Left cardiac atrium (tissue), 4 donors: ENCODE measurements around the gene ZNF737. TPM values are rescaled to one million over a fixed set of nuclear protein-coding genes. Genes with fewer than 3 reads are reported as not detected.
"Not testable (repeated sequence)": the region's sequence is repeated elsewhere in the genome, so short reads cannot be mapped to it uniquely, and the experiment has no call there.

Experiments
- ATAC-seq, 2 donors: fragments of 200-7000 bp; cut with Tn5 transposase; one replicate each; pipeline ENCODE4 v1.9.1; 2020; ENCODE audit warnings: mild to moderate bottlenecking in 2 of 2, moderate library complexity in 2 of 2
- DNase-seq: peaks from one replicate; pipeline ENCODE4 v3.0.0-alpha.2; 2020
- intact Hi-C, 2 donors: fragments of 100-400 bp; cut with DNase I; formaldehyde crosslinking; loops; one replicate each; pipeline versions ENCODE4 v1.14.1 to v1.15.1; 2022 to 2023
- long read RNA-seq: library from polyadenylated mRNA; unstranded; transcript quantifications from one replicate; pipeline ENCODE4 v2.0.0, GENCODE V29; 2021
- total RNA-seq, 2 donors: library from RNA; stranded (reverse); fragmentation: NEBNext Ultra II Directional; extraction: Animal tissue kit (Norgen Biotek cat#: 25700); gene quantifications; one replicate each; pipeline ENCODE4 v1.2.1, GENCODE V29; 2021
- donor health status: DM: no; HTN: yes; CAD: no.
- donor health status: DM: no; HTN: yes; CAD: no; lungs with severe emphysema.
- donor health status: DM: yes; HTN: yes; CAD: no.
- donor health status: Dilated cardiomyopathy.

Gene ZNF737
- 1 to 10 TPM; 4.5 to 5.3 TPM for total RNA-seq
- long read RNA-seq, result 0 reads

DNA sequence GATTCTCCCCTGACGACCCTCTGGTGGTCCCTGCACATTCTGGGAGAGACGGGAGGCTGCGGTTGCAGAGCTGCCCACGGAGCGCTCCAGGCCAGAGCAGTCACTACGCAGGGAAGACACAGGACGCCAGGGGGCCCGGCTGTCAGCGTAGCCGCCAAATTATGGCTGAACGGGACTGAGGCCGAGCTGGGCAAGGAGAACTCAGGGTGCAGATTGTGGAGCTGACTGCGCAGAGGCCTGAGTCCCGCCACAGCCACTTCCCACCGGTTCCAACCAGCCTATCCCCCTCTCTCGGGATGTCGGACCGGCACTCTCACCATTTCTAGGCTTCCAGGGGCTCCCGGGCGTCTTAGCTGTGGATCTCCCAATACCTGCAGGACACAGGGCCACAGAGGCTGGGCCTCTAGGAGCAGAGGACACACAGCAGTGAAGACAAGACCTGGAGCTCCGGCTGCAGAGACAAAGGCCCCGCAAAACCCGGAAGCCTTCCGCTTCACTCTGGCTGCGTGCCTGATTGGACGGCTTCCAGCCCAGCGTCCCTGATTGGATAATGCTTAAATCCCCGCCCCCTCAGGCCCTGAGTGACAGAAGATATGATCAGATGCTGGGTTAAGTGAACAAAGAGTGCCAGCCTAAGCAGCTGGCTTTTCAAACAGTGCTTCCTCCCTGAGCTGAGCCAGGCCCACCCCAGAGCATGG is at the start of gene ZNF737:
TSS of gene ZNF737 (minus strand) at position 461 of the 698 bp plus-strand sequence. CDS start at position 320, 141 bp downstream.
- ATAC-seq (peak; percentile 97 to 99), DNase-seq (peak; percentile 98)
- intact Hi-C loops, result loop anchor here in 1 of 2 donors (10.0 kb wide), 1 partner anchor 829 kb away; the partner anchor contains the start of gene ZNF493

DNA sequence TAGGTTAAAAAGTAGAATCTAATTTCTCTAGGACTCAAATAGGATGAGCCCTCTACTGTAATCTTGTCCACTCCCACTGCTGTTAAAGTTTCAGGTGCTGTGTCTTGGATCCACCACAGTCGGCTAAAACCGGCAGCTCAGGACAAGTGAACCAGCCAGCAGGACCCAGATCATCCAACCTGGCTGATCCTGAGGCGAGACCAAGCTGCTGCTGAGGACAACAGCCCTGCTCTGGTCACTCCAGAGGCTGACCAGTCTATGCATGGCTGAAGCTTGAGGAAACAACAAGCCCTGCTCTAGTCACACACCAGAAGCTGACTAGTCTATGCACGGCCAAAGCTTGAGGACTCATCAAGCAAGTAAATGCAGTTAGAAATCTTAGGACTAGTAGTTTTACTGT is 49.4 kb upstream of the ZNF737 start:
- DNase-seq, ATAC-seq, intact Hi-C loops: not testable (repeated sequence)

DNA sequence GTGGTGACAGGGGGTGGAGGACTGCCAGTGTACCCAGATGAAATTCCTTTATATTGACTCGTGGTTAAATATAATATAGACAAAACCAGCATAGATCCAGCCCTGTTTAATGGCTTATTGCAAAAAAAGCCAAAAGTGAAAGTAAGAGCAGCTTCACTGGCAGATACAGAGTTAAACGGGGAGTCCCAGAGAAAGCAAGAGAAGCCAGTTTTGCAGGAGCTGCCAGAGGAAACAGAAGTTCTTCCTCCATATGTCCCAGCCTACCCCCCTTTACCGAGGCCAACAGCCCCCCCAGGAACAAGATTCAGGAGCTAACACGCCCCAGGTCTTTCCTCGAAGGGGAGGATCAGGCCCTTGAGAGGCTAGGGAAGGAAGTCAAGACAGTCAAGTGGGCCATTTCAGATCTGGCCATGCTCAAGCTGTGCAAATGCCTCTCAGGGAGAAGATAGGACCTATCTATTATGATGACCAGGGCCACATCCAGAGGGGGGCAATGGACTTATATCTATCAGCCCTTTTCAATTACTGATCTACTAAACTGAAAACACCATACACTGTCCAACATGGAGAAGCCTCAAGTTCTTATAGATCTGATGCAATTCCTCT is 47.2 kb upstream of the ZNF737 start:
- intact Hi-C loops, result no loop called here
- ATAC-seq (no peak), DNase-seq (no peak)

DNA sequence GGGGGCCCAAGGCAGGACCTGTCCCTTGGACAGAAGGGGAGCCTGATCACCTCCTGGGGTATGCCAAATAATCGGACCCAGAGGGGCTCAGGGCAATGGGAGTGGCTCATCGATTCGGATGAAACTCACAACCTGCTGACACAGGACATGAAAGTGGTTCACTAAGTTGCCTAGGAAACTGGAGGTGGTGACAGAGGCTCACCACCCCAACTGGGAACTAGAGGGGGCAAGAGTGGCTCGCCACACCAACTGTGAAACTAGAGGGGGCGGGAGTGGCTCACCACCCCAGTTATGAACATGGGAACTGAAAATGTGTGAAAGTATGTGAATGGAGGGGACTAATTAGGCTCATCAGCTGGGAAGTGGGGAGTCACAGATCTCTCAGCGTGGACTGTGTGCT is 46.3 kb upstream of the ZNF737 start:
- DNase-seq, result no peak
- intact Hi-C loops, result no loop called here
- no peak for ATAC-seq

DNA sequence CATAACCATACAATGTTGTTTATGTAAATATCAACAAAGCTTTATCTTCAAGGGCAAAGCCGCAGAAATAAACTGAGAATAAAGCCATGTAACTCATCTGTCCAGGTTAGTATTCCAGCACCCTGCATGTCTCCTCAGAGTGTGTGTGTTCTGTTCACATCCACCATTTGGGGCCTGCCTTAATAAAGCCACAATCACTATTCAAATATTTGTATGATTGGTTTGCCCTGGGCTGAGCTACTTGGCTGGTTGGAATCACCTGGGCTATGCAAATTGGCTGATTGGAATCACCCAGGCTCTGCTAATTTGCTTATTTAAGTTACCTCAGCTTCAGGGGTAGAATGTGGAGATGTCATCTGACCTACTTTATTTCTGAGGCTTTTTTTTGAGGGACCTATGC is 42.4 kb upstream of the ZNF737 start:
- DNase-seq (no peak), ATAC-seq (no peak)
- intact Hi-C loops, result no loop called here

DNA sequence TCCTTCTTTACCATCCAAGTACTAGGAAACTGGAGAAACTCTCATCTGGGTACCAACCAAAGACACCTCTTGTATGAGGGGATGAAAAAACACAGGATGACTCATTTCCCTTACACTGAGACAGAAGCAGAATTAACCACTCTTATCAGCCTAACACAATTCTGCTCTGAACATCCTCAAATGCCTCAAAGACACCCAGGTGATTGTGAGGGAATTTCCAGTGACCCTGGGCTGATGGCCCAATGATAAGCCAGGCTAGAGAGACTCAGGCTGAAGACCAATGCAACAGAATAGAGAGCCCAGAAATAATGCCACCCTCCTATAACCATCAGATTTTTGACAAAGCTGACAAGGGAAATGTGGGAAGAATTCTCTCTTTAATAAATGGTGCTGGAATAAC is 7.0 kb downstream of the ZNF737 start:
- no peak for ATAC-seq
- DNase-seq, result no peak
- intact Hi-C loops, result no loop called here

DNA sequence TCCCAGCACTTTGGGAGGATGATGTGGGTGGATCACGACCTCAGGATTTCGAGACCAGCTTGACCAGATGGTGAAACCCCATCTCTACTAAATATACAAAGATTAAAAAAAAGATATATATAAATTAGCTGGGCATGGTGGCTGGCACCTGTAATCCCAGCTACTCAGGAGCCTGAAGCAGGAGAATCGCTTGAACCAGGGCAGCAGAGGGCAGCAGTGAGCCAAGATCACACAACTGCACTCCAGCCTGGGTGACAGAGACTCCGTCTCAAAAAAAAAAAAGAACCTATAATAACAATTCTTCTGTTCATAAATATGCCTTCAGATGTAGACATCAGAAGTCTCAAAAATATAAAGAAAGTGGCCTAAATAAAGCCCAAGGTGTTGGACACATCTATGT is 7.6 kb downstream of the ZNF737 start:
- peak; percentile 34 for DNase-seq
- intact Hi-C loops, result no loop called here
- no peak for ATAC-seq

DNA sequence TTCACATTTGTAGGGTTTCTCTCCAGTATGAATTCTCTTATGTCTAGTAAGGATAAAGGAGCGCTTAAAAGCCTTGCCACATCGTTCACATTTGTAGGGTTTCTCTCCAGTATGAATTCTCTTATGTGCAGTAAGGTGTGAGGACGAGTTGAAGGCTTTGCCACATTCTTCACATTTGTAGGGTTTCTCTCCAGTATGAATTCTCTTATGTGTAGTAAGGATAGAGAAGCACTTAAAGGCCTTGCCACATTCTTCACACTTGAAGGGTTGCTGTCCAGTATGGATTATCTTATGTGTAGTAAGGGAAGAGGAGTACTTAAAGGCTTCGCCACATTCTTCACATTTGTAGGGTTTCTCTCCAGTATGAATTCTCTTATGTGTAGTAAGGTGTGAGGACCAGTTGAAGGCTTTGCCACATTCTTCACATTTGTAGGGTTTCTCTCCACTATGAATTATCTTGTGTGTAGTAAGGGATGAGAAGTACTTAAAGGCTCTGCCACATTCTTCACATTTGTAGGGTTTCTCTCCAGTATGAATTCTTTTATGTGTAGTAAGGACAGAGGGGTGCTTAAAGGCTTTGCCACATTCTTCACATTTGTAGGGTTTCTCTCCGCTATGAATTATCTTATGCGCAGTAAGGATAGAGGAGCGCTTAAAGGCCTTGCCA is 20.8 kb downstream of the ZNF737 start:
- DNase-seq, ATAC-seq, intact Hi-C loops: not testable (repeated sequence)

DNA sequence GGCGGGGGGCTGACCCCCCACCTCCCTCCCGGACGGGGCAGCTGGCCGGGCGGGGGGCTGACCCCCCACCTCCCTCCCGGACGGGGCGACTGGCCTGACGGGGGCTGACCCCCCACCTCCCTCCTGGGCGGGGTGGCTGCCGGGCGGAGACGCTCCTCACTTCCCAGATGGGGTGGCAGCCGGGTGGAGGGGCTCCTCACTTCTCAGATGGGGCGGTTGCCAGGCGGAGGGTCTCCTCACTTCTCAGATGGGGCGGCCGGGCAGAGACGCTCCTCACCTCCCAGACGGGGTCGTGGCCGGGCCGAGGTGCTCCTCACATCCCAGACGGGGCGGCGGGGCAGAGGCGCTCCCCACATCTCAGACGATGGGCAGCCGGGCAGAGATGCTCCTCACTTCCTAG is 35.3 kb downstream of the ZNF737 start:
- DNase-seq, ATAC-seq, intact Hi-C loops: not testable (repeated sequence)

DNA sequence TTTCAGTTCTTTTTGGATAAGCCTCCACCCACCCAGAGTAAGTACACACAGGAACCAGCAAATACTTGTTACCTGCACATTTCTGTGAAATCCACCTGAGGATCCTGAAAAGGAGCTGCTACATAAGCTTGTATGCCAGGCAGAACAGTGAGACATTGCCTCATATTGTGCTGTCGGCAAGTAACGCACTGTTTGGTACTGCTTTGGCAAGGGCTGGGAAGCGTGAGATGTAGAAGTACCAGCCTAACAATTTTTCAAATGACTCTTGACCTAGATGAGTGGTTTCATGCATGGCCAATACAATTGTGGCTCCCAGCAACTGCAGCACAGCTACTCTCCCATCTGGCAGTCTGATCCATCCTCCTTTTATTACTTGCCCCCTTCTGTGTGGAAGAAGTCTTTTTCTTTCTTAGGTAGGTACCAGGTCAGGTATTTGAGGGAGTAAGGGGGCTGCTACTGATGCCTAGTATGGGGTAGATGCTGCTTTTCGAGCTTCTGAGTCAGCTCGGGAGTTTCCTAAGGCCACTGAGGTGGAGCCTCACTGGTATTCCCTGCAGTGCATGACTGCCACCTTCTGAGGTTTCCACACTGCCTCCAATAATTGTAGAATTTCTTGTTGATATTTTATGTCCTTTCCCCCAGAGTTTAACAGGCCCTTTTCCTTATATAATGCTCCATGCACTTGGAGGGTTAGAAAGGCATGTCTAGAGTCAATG is 52.2 kb downstream of the ZNF737 start:
- ATAC-seq, result no peak
- DNase-seq, result no peak
- intact Hi-C loops, result no loop called here

DNA sequence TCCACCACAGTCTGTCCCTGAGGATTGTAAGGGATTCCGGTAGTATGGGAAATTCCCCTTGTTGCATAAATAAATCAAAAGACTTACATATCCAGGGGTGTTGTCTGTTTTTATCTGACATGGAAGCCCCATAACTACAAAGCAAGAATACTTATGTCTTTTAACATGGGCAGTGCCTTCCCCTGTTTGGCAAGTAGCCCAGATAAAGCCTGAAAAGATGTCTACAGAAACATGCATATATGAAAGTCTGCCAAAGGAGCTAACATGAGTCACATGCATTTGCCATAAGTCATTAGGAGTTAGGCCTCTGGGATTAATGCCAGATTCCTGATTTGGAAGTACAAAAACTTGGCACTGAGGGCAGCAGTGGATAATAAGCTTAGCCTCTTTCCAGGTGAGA is 62.1 kb downstream of the ZNF737 start:
- intact Hi-C loops, result no loop called here
- DNase-seq (no peak), ATAC-seq (no peak)

Other genes starting within 250 kb of the ZNF737 start
- 1 to 10 TPM; 7.6 to 8.7 TPM for gene ZNF626, start 95.8 kb upstream of the ZNF737 start, total RNA-seq
- 1 to 10 TPM; 1.9 to 2.1 TPM for gene ZNF66, start 210.5 kb upstream of the ZNF737 start, total RNA-seq